IgD-negative memory B cell (primary cell): ENCODE results near the gene KRT15. TPM values are rescaled to one million over a fixed set of nuclear protein-coding genes. Genes with fewer than 3 reads are reported as not detected.

Source experiments
- H3K27ac Mint-ChIP-seq, 3 donors: one replicate each; pipeline ENCODE4 v1.8.0; 2020 to 2022; ENCODE audit warnings: mild to moderate bottlenecking in 3 of 3, mixed read lengths in 3 of 3, moderate library complexity in 1 of 3
- H3K27me3 Mint-ChIP-seq: one replicate; pipeline ENCODE4 v1.8.0; 2021; ENCODE audit warnings: mixed read lengths
- H3K36me3 Mint-ChIP-seq: one replicate; pipeline ENCODE4 v1.8.0; 2020; ENCODE audit warnings: mild to moderate bottlenecking, mixed read lengths
- H3K4me1 Mint-ChIP-seq, 3 donors: one replicate each; pipeline ENCODE4 v1.8.0; 2020 to 2022; ENCODE audit warnings: mixed read lengths in 3 of 3, mild to moderate bottlenecking in 1 of 3
- H3K4me3 Mint-ChIP-seq, 4 donors: one replicate each; pipeline ENCODE4 v1.8.0; 2020 to 2022; ENCODE audit warnings: mild to moderate bottlenecking in 4 of 4, mixed read lengths in 4 of 4, moderate library complexity in 3 of 4
- H3K9me3 Mint-ChIP-seq, 3 donors: one replicate each; pipeline ENCODE4 v1.8.0; 2020 to 2021; ENCODE audit warnings: mixed read lengths in 3 of 3, mild to moderate bottlenecking in 1 of 3
- polyA plus RNA-seq: library from polyadenylated mRNA; unstranded; fragments of 300-500 nt; fragmentation: Illumina TruSeq; gene quantifications from one replicate; pipeline ENCODE4 v1.2.3, GENCODE V29; 2021

The KRT15 gene
- polyA plus RNA-seq, 1 donor from 2014 or later, result not detected

- H3K4me3 Mint-ChIP-seq, result no peak overlapping the region
- no peaks in the 10 kb centered on the region for H3K4me1 Mint-ChIP-seq
- no peaks in the 10 kb centered on the region for H3K36me3 Mint-ChIP-seq
- H3K27me3 Mint-ChIP-seq, result peaks cover 19% of the 10 kb centered on the region
- H3K9me3 Mint-ChIP-seq, result peaks cover 0 to 5% (median 0%) of the 10 kb centered on the region in 3 donors
- H3K27ac Mint-ChIP-seq, result peak overlapping the region in 1 of 3 donors; percentile 14
Observed at GRCh38 chr17:41537614-41537954, 18.9 kb upstream of the KRT15 start.

GRCh38 chr17:41536741-41537613, 18.3 kb upstream of the KRT15 start:
- H3K4me3 Mint-ChIP-seq, result no peak overlapping the region

GRCh38 chr17:41535764-41536481, 17.2 kb upstream of the KRT15 start:
- no peak overlapping the region for H3K27ac Mint-ChIP-seq
- H3K27me3 Mint-ChIP-seq, result peaks cover 32% of the 10 kb centered on the region
- no peaks in the 10 kb centered on the region for H3K4me1 Mint-ChIP-seq
- peaks cover 0 to 5% (median 0%) of the 10 kb centered on the region in 3 donors for H3K9me3 Mint-ChIP-seq
- no peaks in the 10 kb centered on the region for H3K36me3 Mint-ChIP-seq
- peak overlapping the region in 1 of 4 donors; percentile 14 for H3K4me3 Mint-ChIP-seq

More at GRCh38 chr17:41536741-41537613, 18.3 kb upstream of the KRT15 start:
- Mint-ChIP-seq H3K9me3 (peaks cover 0 to 5% (median 0%) of the 10 kb centered on the region in 3 donors), H3K27ac (no peak overlapping the region), H3K4me1 (no peaks in the 10 kb centered on the region), H3K36me3 (no peaks in the 10 kb centered on the region), H3K27me3 (peaks cover 25% of the 10 kb centered on the region)

GRCh38 chr17:41534899-41535546, 16.3 kb upstream of the KRT15 start:
- Mint-ChIP-seq H3K27me3 (peaks cover 33% of the 10 kb centered on the region), H3K4me3 (no peak overlapping the region), H3K9me3 (peaks cover 0 to 5% (median 0%) of the 10 kb centered on the region in 3 donors), H3K36me3 (no peaks in the 10 kb centered on the region), H3K4me1 (no peaks in the 10 kb centered on the region), H3K27ac (no peak overlapping the region)

DNA sequence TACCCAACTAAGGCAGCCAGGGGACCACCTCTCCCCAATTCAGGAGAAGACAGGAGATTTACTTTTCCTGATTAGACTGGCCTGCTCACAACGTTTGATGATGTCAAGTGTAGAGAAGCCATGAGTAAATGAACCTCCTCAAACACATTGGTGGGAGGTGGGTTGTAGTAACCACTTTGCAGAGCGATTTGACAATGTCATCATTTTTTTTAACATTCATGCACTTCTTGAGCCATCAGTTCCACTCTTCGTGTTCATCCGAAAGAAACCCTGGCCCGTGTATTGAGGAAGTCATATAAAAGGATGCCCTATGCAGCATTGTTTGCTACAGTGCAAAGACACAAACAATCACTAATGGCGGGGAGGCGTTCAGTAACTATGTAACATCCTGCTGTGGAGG, 14.9 kb upstream of the KRT15 start:
- H3K9me3 Mint-ChIP-seq, result peaks cover 0 to 5% (median 0%) of the 10 kb centered on the region in 3 donors

GRCh38 chr17:41532947-41533570, 14.4 kb upstream of the KRT15 start:
- peaks cover 0 to 5% (median 0%) of the 10 kb centered on the region in 3 donors for H3K9me3 Mint-ChIP-seq
- peaks cover 0 to 3% (median 2%) of the 10 kb centered on the region in 3 donors for H3K4me1 Mint-ChIP-seq
- peaks cover 47% of the 10 kb centered on the region for H3K27me3 Mint-ChIP-seq
- no peaks in the 10 kb centered on the region for H3K36me3 Mint-ChIP-seq
- no peak overlapping the region for H3K27ac Mint-ChIP-seq
- H3K4me3 Mint-ChIP-seq, result peak overlapping the region in 1 of 4 donors; percentile 51

More for the DNA sequence above, 14.9 kb upstream of the KRT15 start:
- Mint-ChIP-seq H3K27ac (no peak overlapping the region), H3K36me3 (no peaks in the 10 kb centered on the region), H3K27me3 (peaks cover 47% of the 10 kb centered on the region), H3K4me1 (peaks cover 0 to 2% (median 1%) of the 10 kb centered on the region in 3 donors), H3K4me3 (no peak overlapping the region)

DNA sequence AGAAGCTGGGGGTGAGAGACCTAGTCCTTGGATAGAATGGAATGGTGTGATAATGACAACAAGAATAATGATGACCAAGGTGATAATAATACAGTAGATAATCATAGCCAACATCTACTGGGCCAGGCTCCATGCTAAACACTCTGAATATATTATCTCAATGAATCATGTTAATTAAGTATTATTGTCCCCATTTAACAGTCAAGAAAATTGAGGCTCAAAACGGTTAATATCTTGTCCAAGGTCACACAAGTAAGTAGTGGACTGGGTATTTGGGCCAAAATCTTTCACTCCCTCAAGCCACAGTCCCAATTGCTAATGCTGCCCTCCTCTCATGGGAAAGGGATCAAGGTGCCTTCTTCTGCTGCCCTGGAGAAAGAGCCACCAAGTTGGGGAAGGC, 13.3 kb upstream of the KRT15 start:
- H3K9me3 Mint-ChIP-seq, result peaks cover 0 to 5% (median 0%) of the 10 kb centered on the region in 3 donors
- H3K4me1 Mint-ChIP-seq, result peaks cover 0 to 3% (median 2%) of the 10 kb centered on the region in 3 donors
- H3K36me3 Mint-ChIP-seq, result no peaks in the 10 kb centered on the region
- no peak overlapping the region for H3K4me3 Mint-ChIP-seq
- no peak overlapping the region for H3K27ac Mint-ChIP-seq
- peaks cover 51% of the 10 kb centered on the region for H3K27me3 Mint-ChIP-seq

- H3K27ac Mint-ChIP-seq, result no peak overlapping the region
- H3K27me3 Mint-ChIP-seq, result peaks cover 53% of the 10 kb centered on the region
- H3K9me3 Mint-ChIP-seq, result peaks cover 0 to 5% (median 0%) of the 10 kb centered on the region in 3 donors
- no peaks in the 10 kb centered on the region for H3K36me3 Mint-ChIP-seq
- peak overlapping the region in 1 of 4 donors; percentile 40 for H3K4me3 Mint-ChIP-seq
- H3K4me1 Mint-ChIP-seq, result peaks cover 0 to 3% (median 2%) of the 10 kb centered on the region in 3 donors
Observed at GRCh38 chr17:41530062-41531048, 11.7 kb upstream of the KRT15 start.

DNA sequence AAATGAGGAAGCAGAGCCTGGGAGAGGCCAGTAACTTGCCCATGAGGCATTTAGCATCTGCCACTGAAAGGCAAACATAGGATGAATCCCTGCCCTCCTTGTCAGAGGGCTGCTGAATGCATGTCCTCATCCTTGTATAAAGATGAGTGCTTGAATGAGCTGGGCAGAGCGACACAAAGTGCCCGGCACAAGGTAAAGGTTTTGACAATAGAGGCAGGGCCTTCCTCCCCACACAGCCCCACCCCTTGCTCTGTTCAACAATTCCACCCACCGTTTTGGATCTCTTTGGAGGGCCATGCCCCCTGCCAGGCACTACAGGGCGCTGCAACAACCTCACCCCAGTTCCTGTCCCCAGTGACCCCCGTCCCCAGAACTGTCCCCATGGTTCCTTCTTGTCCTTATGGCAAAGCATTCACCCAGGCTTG, 10.8 kb upstream of the KRT15 start:
- no peak overlapping the region for H3K27ac Mint-ChIP-seq
- H3K4me1 Mint-ChIP-seq, result peaks cover 0 to 3% (median 2%) of the 10 kb centered on the region in 3 donors
- H3K27me3 Mint-ChIP-seq, result peaks cover 47% of the 10 kb centered on the region
- peaks cover 0 to 5% (median 0%) of the 10 kb centered on the region in 3 donors for H3K9me3 Mint-ChIP-seq
- no peak overlapping the region for H3K4me3 Mint-ChIP-seq
- H3K36me3 Mint-ChIP-seq, result no peaks in the 10 kb centered on the region

- Mint-ChIP-seq H3K27me3 (peaks cover 47% of the 10 kb centered on the region), H3K36me3 (no peaks in the 10 kb centered on the region), H3K4me3 (peak overlapping the region in 2 of 4 donors; percentile 37 to 60), H3K9me3 (peaks cover 0 to 5% (median 0%) of the 10 kb centered on the region in 3 donors), H3K4me1 (peaks cover 0 to 3% (median 2%) of the 10 kb centered on the region in 3 donors), H3K27ac (no peak overlapping the region)
Observed at GRCh38 chr17:41528959-41529353, 10.3 kb upstream of the KRT15 start.

GRCh38 chr17:41527063-41528023, 8.7 kb upstream of the KRT15 start:
- peaks cover 40% of the 10 kb centered on the region for H3K27me3 Mint-ChIP-seq

GRCh38 chr17:41524261-41524660, 5.6 kb upstream of the KRT15 start:
- peaks cover 0 to 3% (median 1%) of the 10 kb centered on the region in 3 donors for H3K4me1 Mint-ChIP-seq
- peaks cover 21% of the 10 kb centered on the region for H3K27me3 Mint-ChIP-seq
- no peak overlapping the region for H3K4me3 Mint-ChIP-seq

More at GRCh38 chr17:41527063-41528023, 8.7 kb upstream of the KRT15 start:
- H3K9me3 Mint-ChIP-seq, result no peaks in the 10 kb centered on the region
- peak overlapping the region in 3 of 4 donors; percentile 30 to 47 (median 47) for H3K4me3 Mint-ChIP-seq
- peaks cover 0 to 3% (median 2%) of the 10 kb centered on the region in 3 donors for H3K4me1 Mint-ChIP-seq
- peak overlapping the region in 1 of 3 donors; percentile 56 for H3K27ac Mint-ChIP-seq
- H3K36me3 Mint-ChIP-seq, result no peaks in the 10 kb centered on the region

More at GRCh38 chr17:41524261-41524660, 5.6 kb upstream of the KRT15 start:
- no peaks in the 10 kb centered on the region for H3K9me3 Mint-ChIP-seq
- no peak overlapping the region for H3K27ac Mint-ChIP-seq
- H3K36me3 Mint-ChIP-seq, result no peaks in the 10 kb centered on the region
